T-cell (primary cell): ENCODE results near the gene TSPAN14. TPM values are rescaled to one million over a fixed set of nuclear protein-coding genes. Genes with fewer than 3 reads are reported as not detected.
A peak's percentile ranks its signal among the peaks of the same experiment; 100 is the strongest.

Source experiments
- ATAC-seq, 4 experiments: fragments of 200-7000 bp in 3 of 4; fragments of 150-1000 bp in 1 of 4; cut with Tn5 transposase; replicated peaks in 1 of 4; 1 replicate in 3 of 4; 2 replicates in 1 of 4; pipeline ENCODE4 v1.10.0; 2021; ENCODE audit warnings: moderate library complexity in 3 of 4, mild to moderate bottlenecking in 2 of 4, moderate number of reproducible peaks in 1 of 4
- CTCF ChIA-PET, 2 donors: fragments of 300-600 bp; sonication (Branson Sonifier 250); formaldehyde crosslinking; loops; one replicate each; lab custom pipeline; 2022; ENCODE audit warnings: antibody characterized with exemption in 2 of 2; lab: Charles Lee
- POLR2A ChIA-PET, 2 donors: fragments of 300-600 bp; sonication (Branson Sonifier 250); formaldehyde crosslinking; loops; one replicate each; lab custom pipeline; 2022; ENCODE audit warnings: antibody characterized with exemption in 2 of 2; lab: Charles Lee
- DNase-seq, 35 experiments: peaks; one replicate each; pipeline versions ENCODE4 v3.0.0 to v3.0.0-alpha.2; 2013 to 2023
- H3K27ac ChIP-seq: one replicate; pipeline ENCODE4 v1.5.1; 2013; ENCODE audit warnings: low read length
- H3K27me3 ChIP-seq, 2 experiments: replicated peaks in 1 of 2; 1 replicate in 1 of 2; 2 replicates in 1 of 2; pipeline versions ENCODE4 v1.6.1 to v1.7.0; 2013; ENCODE audit warnings: low read length in 1 of 2, mixed read lengths in 1 of 2; ENCODE audit not compliant: control insufficient read depth in 2 of 2, insufficient read depth in 2 of 2; ENCODE audit errors: extremely low read depth in 1 of 2
- H3K36me3 ChIP-seq, 2 donors: 1 replicate in 1 of 2; 2 replicates in 1 of 2; pipeline versions ENCODE4 v1.6.1 to v1.7.0; 2013; ENCODE audit warnings: low read length in 1 of 2; ENCODE audit not compliant: control insufficient read depth in 2 of 2, insufficient read depth in 1 of 2; ENCODE audit errors: extremely low read depth in 1 of 2
- H3K4me1 ChIP-seq, 2 experiments: 1 replicate in 1 of 2; 2 replicates in 1 of 2; pipeline versions ENCODE4 v1.6.1 to v1.7.0; 2013; ENCODE audit warnings: low read length in 2 of 2, mixed read lengths in 1 of 2; ENCODE audit not compliant: insufficient read depth in 2 of 2, control insufficient read depth in 1 of 2; ENCODE audit errors: extremely low read depth in 1 of 2
- H3K4me3 ChIP-seq, 2 donors: 1 replicate in 1 of 2; 2 replicates in 1 of 2; pipeline versions ENCODE4 v1.5.1 to v1.7.0; 2013; ENCODE audit warnings: mild to moderate bottlenecking in 2 of 2, low read length in 1 of 2, moderate library complexity in 1 of 2; ENCODE audit not compliant: control insufficient read depth in 1 of 2; ENCODE audit errors: extremely low read depth in 1 of 2
- H3K9me3 ChIP-seq: 2 replicates; pipeline ENCODE4 v1.7.0; 2013
- H3K27ac Mint-ChIP-seq, 2 donors: one replicate each; pipeline ENCODE4 v1.8.0; 2020 to 2021; ENCODE audit warnings: mild to moderate bottlenecking in 2 of 2, mixed read lengths in 2 of 2
- H3K27me3 Mint-ChIP-seq, 2 donors: one replicate each; pipeline ENCODE4 v1.8.0; 2021 to 2022; ENCODE audit warnings: mixed read lengths in 2 of 2
- H3K36me3 Mint-ChIP-seq: one replicate; pipeline ENCODE4 v1.8.0; 2021; ENCODE audit warnings: mixed read lengths
- H3K4me1 Mint-ChIP-seq, 3 donors: one replicate each; pipeline ENCODE4 v1.8.0; 2020 to 2022; ENCODE audit warnings: mixed read lengths in 3 of 3, mild to moderate bottlenecking in 1 of 3
- H3K4me3 Mint-ChIP-seq, 3 donors: one replicate each; pipeline ENCODE4 v1.8.0; 2020 to 2022; ENCODE audit warnings: mild to moderate bottlenecking in 3 of 3, mixed read lengths in 3 of 3, moderate library complexity in 3 of 3
- H3K9me3 Mint-ChIP-seq, 3 donors: one replicate each; pipeline ENCODE4 v1.8.0; 2020 to 2022; ENCODE audit warnings: mixed read lengths in 3 of 3
- WGBS: methylation state at CpG from one replicate; pipeline ENCODE4 v1.1.5; 2013; ENCODE audit warnings: missing lambda C conversion rate; ENCODE audit not compliant: insufficient coverage; 5-methylcytosine and 5-hydroxymethylcytosine counted together
- total RNA-seq, 35 experiments: library from RNA in 6 of 35; stranded (reverse) in 6 of 35; fragments of 120-200 nt in 1 of 35; gene quantifications; one replicate each; pipeline versions ENCODE4 v1.2.1 to v1.2.4 and lab custom pipeline; 2013 to 2026

Gene TSPAN14
- total RNA-seq, 5 donors from 2014 or later (not counting 1 experiment from before 2014, with no cell fraction given): 130 to 204 (median 194) TPM

DNA sequence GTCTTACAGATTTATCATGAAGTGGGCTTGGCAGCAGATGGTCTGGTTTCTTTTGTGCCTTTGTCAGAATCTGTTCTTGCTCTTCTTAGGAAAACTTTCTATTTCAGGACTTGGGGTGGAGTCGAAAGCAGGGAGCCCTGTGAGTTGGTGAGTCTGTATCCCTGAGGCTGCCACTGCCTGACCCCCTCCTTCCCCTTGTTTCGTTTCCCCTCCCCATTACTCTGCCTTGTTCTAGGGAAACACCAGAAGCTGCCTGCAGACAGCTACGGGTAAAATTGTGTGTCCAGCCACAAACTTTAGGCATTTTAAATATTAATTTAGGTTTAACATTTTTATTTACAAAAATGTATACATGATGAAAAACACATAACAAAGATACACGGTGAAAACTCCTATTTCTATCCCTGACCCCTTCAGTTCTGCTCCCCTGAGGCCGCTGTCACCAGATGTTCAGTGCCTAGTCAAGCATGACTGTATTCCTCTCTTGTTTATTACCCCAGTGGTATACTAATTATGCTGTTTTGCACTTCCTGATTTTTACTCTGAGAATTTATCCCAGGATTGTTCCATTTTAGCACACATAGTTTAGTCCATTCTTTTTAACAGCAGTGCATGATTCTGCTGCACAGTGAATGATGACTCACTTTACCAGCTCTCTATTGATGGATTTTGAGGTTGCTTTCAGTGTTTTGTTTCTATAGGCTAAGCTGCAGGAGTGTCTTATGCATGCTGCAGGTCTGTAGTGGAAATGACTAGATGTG, 9.1 kb downstream of the TSPAN14 start:
- Mint-ChIP-seq H3K4me3 (peak overlapping the region in 2 of 3 donors; percentile 78 to 79), H3K36me3 (peaks cover 30% of the 10 kb centered on the region), H3K4me1 (peaks cover 99 to 100% (median 100%) of the 10 kb centered on the region in 3 donors), H3K27ac (peak overlapping the region; percentile 95 to 99), H3K9me3 (no peaks in the 10 kb centered on the region), H3K27me3 (no peaks in the 10 kb centered on the region)
- no peaks in the 10 kb centered on the region for H3K9me3 ChIP-seq
- no peak for DNase-seq
- ChIA-PET CTCF (interaction anchor here (0.6 to 6.6 kb wide), 12 partner anchors 10 to 264 kb away, joined by 3 to 56 read pairs (median 4); no protein-coding TSS in a partner anchor), POLR2A (interaction anchor here (1.0 to 2.0 kb wide), 2 partner anchors 23 to 34 kb away, joined by 5 to 8 read pairs; no protein-coding TSS in a partner anchor)
- no CpG with 5 or more reads among the region's 5 CpGs for WGBS
- peak overlapping the region; percentile 23 to 53 for H3K4me3 ChIP-seq
- H3K36me3 ChIP-seq: peaks cover 5 to 6% of the 10 kb centered on the region in 2 donors
- peak overlapping the region; percentile 82 for H3K27ac ChIP-seq
- no peaks in the 10 kb centered on the region for H3K27me3 ChIP-seq
- peaks cover 68 to 100% of the 10 kb centered on the region in 2 experiments for H3K4me1 ChIP-seq
- ATAC-seq: peak in 1 of 4 experiments; percentile 14

DNA sequence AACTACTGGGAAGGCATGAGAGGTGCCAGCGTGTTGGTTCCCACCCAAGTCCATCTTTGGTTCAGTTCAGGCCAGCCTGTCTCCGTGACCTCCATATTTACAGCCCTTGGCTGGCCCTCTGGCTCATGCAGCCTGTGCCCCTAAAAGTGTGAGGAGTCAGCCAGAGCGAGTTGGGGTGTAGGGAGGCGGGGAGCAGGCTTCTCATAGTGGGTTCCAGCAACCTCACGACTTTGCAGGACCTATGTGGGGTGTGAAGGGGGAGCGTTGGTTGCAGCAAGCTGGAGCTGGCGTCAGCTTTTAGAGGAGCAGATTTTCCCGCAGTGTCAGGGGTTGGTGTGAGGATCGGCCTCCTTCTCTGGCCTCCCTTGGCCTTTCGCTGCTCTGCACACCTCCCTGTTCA, 9.8 kb downstream of the TSPAN14 start:
- Mint-ChIP-seq H3K4me3 (peak overlapping the region in 2 of 3 donors; percentile 78 to 79), H3K9me3 (no peaks in the 10 kb centered on the region), H3K27ac (peak overlapping the region; percentile 95 to 99), H3K4me1 (peaks cover 99% of the 10 kb centered on the region in 3 donors), H3K27me3 (no peaks in the 10 kb centered on the region), H3K36me3 (peaks cover 26% of the 10 kb centered on the region)
- 39% methylated on average over 10 of the region's 10 CpGs for WGBS
- Histone ChIP-seq H3K36me3 (peaks cover 5 to 6% of the 10 kb centered on the region in 2 donors), H3K4me3 (peak overlapping the region; percentile 23 to 53), H3K27me3 (no peaks in the 10 kb centered on the region), H3K27ac (peak overlapping the region; percentile 82), H3K4me1 (peaks cover 66 to 100% of the 10 kb centered on the region in 2 experiments), H3K9me3 (no peaks in the 10 kb centered on the region)
- no peak for ATAC-seq
- no peak for DNase-seq
- ChIA-PET POLR2A (interaction anchor here (0.8 to 2.0 kb wide), 5 partner anchors 9 to 38 kb away, joined by 3 to 8 read pairs (median 4); partner anchors contain the start of gene TSPAN14 (in 1 of the 2)), CTCF (interaction anchor here (0.6 to 6.6 kb wide), 10 partner anchors 7 to 265 kb away, joined by 3 to 56 read pairs (median 4); no protein-coding TSS in a partner anchor)

DNA sequence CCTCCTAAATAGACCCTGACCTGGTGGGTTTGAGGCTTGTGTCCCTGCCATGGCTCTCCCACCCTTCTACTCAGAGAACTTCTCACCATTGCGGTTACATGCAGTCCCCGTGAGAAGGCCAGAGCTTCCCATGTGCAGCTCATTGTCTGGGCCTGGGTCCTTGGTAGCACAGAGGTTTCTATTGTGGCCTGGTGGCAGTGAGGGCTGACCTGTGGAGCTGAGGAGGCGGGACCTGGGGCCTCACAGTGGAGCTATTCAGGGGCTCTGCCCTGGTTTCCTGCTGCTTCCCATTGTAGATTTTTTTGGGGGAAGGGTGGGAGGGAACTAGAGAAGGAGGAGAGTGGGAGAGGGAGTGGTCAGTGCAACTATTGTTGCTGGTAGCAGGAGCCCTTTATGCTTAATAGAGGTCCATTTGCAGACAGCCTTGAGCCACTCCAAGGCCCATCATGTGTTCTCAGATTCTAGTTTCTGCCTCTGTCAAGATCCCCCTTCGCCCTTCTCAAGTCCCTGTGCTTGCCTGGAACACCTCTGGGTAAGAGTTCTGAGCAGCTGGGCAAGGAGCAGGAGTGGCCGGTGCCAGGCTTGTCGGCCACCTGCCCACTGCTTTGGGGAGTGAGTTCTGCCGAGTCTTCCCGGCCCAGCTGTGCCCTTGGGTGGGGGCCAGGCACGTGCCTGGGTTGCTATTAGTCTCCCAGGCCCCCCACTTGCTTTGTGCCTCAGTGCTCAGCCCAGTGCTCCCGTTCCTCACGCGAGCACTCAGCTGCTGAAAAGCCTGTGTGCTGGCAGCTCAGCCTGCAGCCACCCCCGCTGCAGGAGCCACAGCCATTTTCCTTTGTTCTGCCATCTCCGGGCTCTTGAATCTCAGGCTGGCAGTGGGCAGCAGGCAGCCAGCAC, 10.7 kb downstream of the TSPAN14 start:
- ATAC-seq: peak in 3 of 4 experiments; percentile 15 to 17 (median 15)
- POLR2A ChIA-PET: interaction anchor here (1.0 kb wide), 4 partner anchors 9 to 37 kb away, joined by 4 to 7 read pairs (median 6); no protein-coding TSS in a partner anchor

DNA sequence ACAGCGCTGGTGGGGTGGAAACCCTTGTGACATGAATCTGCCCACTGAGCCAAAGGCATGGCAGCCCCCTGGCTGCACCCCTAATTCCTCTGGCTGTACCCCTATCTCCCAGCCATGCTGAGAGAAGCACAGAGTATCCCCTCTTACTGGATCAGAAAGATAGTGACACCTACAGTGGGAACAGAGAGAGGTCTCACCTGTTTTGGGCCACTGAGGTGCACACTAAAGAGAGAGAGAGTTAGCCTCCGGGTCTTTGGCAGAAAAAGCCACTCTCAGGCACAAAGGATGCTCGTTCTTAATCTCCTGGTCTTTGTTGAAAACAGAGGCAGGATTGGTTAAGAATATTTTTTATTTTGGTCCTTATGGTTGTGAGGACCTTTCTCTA, 11.3 kb downstream of the TSPAN14 start:
- H3K9me3 Mint-ChIP-seq: no peaks in the 10 kb centered on the region
- peaks cover 97 to 99% (median 98%) of the 10 kb centered on the region in 3 donors for H3K4me1 Mint-ChIP-seq
- H3K4me3 Mint-ChIP-seq: peak overlapping the region in 2 of 3 donors; percentile 78 to 79
- CTCF ChIA-PET: interaction anchor here (0.8 to 4.8 kb wide), 12 partner anchors 9 to 57 kb away, joined by 3 to 25 read pairs (median 5); partner anchors contain the start of gene PRXL2A (in 1 of the 2)
- peaks cover 34% of the 10 kb centered on the region for H3K36me3 Mint-ChIP-seq
- WGBS: no CpG with 5 or more reads among the region's 3 CpGs
- H3K4me3 ChIP-seq: peak overlapping the region; percentile 26 to 53
- no peaks in the 10 kb centered on the region for H3K27me3 Mint-ChIP-seq
- DNase-seq (peak in 2 of 35 experiments; percentile 19 to 29), ATAC-seq (peak; percentile 9 to 17 (median 12))
- no peaks in the 10 kb centered on the region for H3K9me3 ChIP-seq
- peaks cover 0 to 9% of the 10 kb centered on the region in 2 donors for H3K36me3 ChIP-seq
- H3K27ac Mint-ChIP-seq: peak overlapping the region; percentile 95 to 99
- POLR2A ChIA-PET: interaction anchor here in 1 of 2 donors (1.7 kb wide), 1 partner anchor 9 kb away, joined by 9 read pairs; no protein-coding TSS in a partner anchor
- H3K4me1 ChIP-seq: peaks cover 70 to 99% of the 10 kb centered on the region in 2 experiments
- no peaks in the 10 kb centered on the region for H3K27me3 ChIP-seq
- peak overlapping the region; percentile 82 for H3K27ac ChIP-seq

More for the DNA sequence above, 10.7 kb downstream of the TSPAN14 start:
- Mint-ChIP-seq H3K27me3 (no peaks in the 10 kb centered on the region), H3K4me3 (peak overlapping the region in 2 of 3 donors; percentile 78 to 79), H3K4me1 (peaks cover 98 to 99% (median 99%) of the 10 kb centered on the region in 3 donors), H3K27ac (peak overlapping the region; percentile 95 to 99), H3K36me3 (peaks cover 32% of the 10 kb centered on the region), H3K9me3 (no peaks in the 10 kb centered on the region)
- Histone ChIP-seq H3K9me3 (no peaks in the 10 kb centered on the region), H3K27ac (peak overlapping the region; percentile 82), H3K4me1 (peaks cover 68 to 100% of the 10 kb centered on the region in 2 experiments), H3K4me3 (peak overlapping the region; percentile 26 to 53), H3K36me3 (peaks cover 2 to 6% of the 10 kb centered on the region in 2 donors), H3K27me3 (no peaks in the 10 kb centered on the region)
- CTCF ChIA-PET: interaction anchor here (0.7 to 6.6 kb wide), 12 partner anchors 8 to 43 kb away, joined by 3 to 56 read pairs (median 6); no protein-coding TSS in a partner anchor
- 25% methylated on average over 12 of the region's 14 CpGs for WGBS
- DNase-seq: peak in 3 of 35 experiments; percentile 32 to 52 (median 32)

DNA sequence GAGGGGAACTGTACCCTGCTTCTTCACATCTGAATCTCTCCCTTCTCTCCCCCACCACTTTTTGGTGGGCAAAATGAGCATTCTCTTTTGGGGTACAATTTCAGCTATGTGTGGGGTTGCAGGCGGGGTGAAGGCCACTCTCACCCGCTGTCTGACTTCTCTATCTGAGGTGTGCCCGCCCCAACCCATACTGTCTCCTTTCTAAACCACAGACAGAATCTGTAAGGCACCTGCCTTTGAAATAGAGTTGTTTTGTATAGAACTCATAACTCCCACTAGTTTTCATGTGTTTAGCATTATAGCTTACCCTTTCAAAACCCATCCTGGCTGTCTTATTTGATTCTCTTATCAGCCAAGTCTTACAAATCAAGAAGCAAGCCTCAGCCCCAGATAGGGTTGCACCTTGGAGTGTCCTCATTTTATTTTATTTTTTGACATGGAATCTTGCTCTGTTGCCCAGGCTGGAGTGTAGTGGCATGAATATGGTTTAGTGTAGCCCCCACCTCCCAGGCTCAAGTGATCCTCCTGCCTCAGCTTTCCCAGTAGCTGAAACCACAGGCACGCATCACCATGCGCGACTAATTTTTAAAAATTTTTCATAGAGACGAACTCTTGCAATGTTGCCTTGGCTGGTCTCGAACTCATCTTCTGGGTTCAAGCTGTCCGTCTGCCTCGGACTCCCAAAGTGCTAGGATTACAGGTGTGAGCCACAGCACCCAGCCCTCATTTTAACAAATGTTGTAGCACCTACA, 11.9 kb downstream of the TSPAN14 start:
- Histone ChIP-seq H3K9me3 (no peaks in the 10 kb centered on the region), H3K4me3 (peak overlapping the region; percentile 26 to 53), H3K36me3 (peaks cover 0 to 11% of the 10 kb centered on the region in 2 donors), H3K4me1 (peaks cover 74 to 99% of the 10 kb centered on the region in 2 experiments), H3K27me3 (no peaks in the 10 kb centered on the region), H3K27ac (peak overlapping the region; percentile 82)
- Mint-ChIP-seq H3K36me3 (peaks cover 33% of the 10 kb centered on the region), H3K9me3 (no peaks in the 10 kb centered on the region), H3K27me3 (no peaks in the 10 kb centered on the region), H3K4me1 (peaks cover 97 to 99% (median 98%) of the 10 kb centered on the region in 3 donors), H3K27ac (peak overlapping the region; percentile 95 to 99), H3K4me3 (peak overlapping the region in 2 of 3 donors; percentile 78 to 79)
- WGBS: 8% methylated on average over 4 of the region's 10 CpGs
- CTCF ChIA-PET: interaction anchor here (0.6 to 4.8 kb wide), 16 partner anchors 10 to 88 kb away, joined by 3 to 25 read pairs (median 4); partner anchors contain the start of gene PRXL2A (in 1 of the 2)
- peak in 32 of 35 experiments; percentile 30 to 79 (median 63) for DNase-seq
- ATAC-seq: peak; percentile 76 to 85 (median 78)
- POLR2A ChIA-PET: interaction anchor here (0.5 to 1.7 kb wide), 4 partner anchors 9 to 48 kb away, joined by 3 to 9 read pairs (median 3); no protein-coding TSS in a partner anchor
